K562 (cell line): ENCODE measurements around the gene MCM9. TPM values are rescaled to one million over a fixed set of nuclear protein-coding genes. Genes with fewer than 3 reads are reported as not detected.

Experiments used
- ATAC-seq: fragments of 200-7000 bp; cut with Tn5 transposase; 3 replicates; pipeline ENCODE4 v1.9.1; 2020; ENCODE audit warnings: moderate library complexity
- BruUV-seq: library from RNA; stranded (reverse); fragments of 400-500 nt; replicated peaks from 2 replicates; lab custom pipeline; 2021; lab: Mats Ljungman, UMichigan
- CTCF ChIA-PET: fragments of 300-600 bp; formaldehyde crosslinking; extraction: SDS; loops from one replicate; lab custom pipeline; 2021; ENCODE audit warnings: low intra/inter-chr PET ratio; lab: Yijun Ruan, JAX
- POLR2A ChIA-PET: fragments of 300-600, 350-650 bp; sonication (Branson Sonifier 250); formaldehyde crosslinking; extraction: SDS; loops from one replicate; lab custom pipeline; 2021; ENCODE audit warnings: antibody characterized with exemption, inconsistent platforms; lab: Yijun Ruan, JAX
- DNase-seq, 4 experiments: peaks; one replicate each; pipeline versions ENCODE4 v3.0.0 to v3.0.0-alpha.2; 2011 to 2018; ENCODE audit warnings: low spot score in 3 of 4, mixed read lengths in 3 of 4; ENCODE audit errors: extremely low read depth in 1 of 4
- FAIRE-seq: peaks from 2 replicates; lab custom pipeline; 2011; peaks lifted over from hg19 to GRCh38; lab: Jason Lieb, UNC
- H2AFZ ChIP-seq: 2 replicates; pipeline ENCODE4 v1.6.0; 2011; ENCODE audit warnings: low read depth, low read length, control low read depth, inconsistent platforms
- H3K27ac ChIP-seq: fragments of 200-600 bp; 3 replicates; pipeline ENCODE4 v1.8.0; 2011; ENCODE audit warnings: low read depth, mild to moderate bottlenecking, control low read depth, inconsistent platforms, low read length, moderate library complexity, mixed read lengths; ENCODE audit errors: extremely low read depth
- H3K27me3 ChIP-seq, 2 experiments: fragments of 300-600 bp in 1 of 2; 2 replicates in 1 of 2; 3 replicates in 1 of 2; pipeline versions ENCODE4 v1.6.0 to v1.8.0; 2011; ENCODE audit warnings: inconsistent platforms in 2 of 2, low read length in 2 of 2, mild to moderate bottlenecking in 1 of 2, mixed read lengths in 1 of 2, moderate library complexity in 1 of 2; ENCODE audit not compliant: control insufficient read depth in 2 of 2, insufficient read depth in 2 of 2
- H3K36me3 ChIP-seq: fragments of 300-600 bp; 3 replicates; pipeline ENCODE4 v1.8.0; 2011; ENCODE audit warnings: mild to moderate bottlenecking, low read length, inconsistent platforms; ENCODE audit not compliant: control insufficient read depth, insufficient read depth
- H3K4me1 ChIP-seq, 2 experiments: fragments of 200-600 bp in 1 of 2; replicated peaks in 1 of 2; 2 replicates in 1 of 2; 3 replicates in 1 of 2; pipeline versions ENCODE4 v1.5.1 to v1.8.0; 2011; ENCODE audit warnings: inconsistent platforms in 2 of 2, low read length in 2 of 2, mild to moderate bottlenecking in 1 of 2, mixed read lengths in 1 of 2, moderate library complexity in 1 of 2; ENCODE audit not compliant: control insufficient read depth in 2 of 2, insufficient read depth in 2 of 2
- H3K4me2 ChIP-seq: 2 replicates; pipeline ENCODE4 v1.6.1; 2011; ENCODE audit warnings: low read length, control low read depth, inconsistent platforms, mixed read lengths; ENCODE audit not compliant: insufficient read depth
- H3K4me3 ChIP-seq: fragments of 200-600 bp; sonication (generic), shearing (Covaris generic); 2 replicates; pipeline ENCODE4 v1.5.1; 2016; ENCODE audit warnings: control low read depth, inconsistent platforms
- H3K79me2 ChIP-seq: fragments of 200-600 bp; 3 replicates; pipeline ENCODE4 v1.8.0; 2011; ENCODE audit warnings: low read length, inconsistent platforms; ENCODE audit not compliant: control insufficient read depth, insufficient read depth
- H3K9ac ChIP-seq, 2 experiments: 2 replicates each; pipeline versions ENCODE4 v1.6.0 to v1.6.1; 2011; ENCODE audit warnings: low read depth in 2 of 2, low read length in 2 of 2, control low read depth in 1 of 2, inconsistent platforms in 1 of 2, mild to moderate bottlenecking in 1 of 2, mixed read lengths in 1 of 2; ENCODE audit not compliant: insufficient read depth in 1 of 2
- H3K9me1 ChIP-seq: one replicate; pipeline ENCODE4 v1.6.0; 2011; ENCODE audit warnings: inconsistent platforms, mild to moderate bottlenecking, low read length, moderate library complexity; ENCODE audit not compliant: control insufficient read depth, insufficient read depth
- H3K9me3 ChIP-seq: replicated peaks from 2 replicates; pipeline ENCODE4 v1.5.1; 2011; ENCODE audit warnings: low read depth, low read length, inconsistent platforms; ENCODE audit not compliant: control insufficient read depth, insufficient read depth
- H4K20me1 ChIP-seq: replicated peaks from 2 replicates; pipeline ENCODE4 v1.6.1; 2011; ENCODE audit warnings: low read length, inconsistent platforms, mixed read lengths; ENCODE audit not compliant: control insufficient read depth, insufficient read depth
- C11orf30 ChIP-seq: fragments of 450-650 bp; IDR thresholded peaks from 2 replicates; pipeline ENCODE4 v1.6.1; 2016; ENCODE audit warnings: low read depth, mild to moderate bottlenecking
- CBFA2T2 ChIP-seq: fragments of 450-650 bp; conservative IDR thresholded peaks from 2 replicates; pipeline ENCODE4 v1.6.1; 2017; ENCODE audit warnings: mild to moderate bottlenecking
- CHD1 ChIP-seq: fragments of 200-600 bp; sonication (generic); IDR thresholded peaks from one replicate; pipeline ENCODE4 v1.6.1; 2012; ENCODE audit warnings: mild to moderate bottlenecking, moderate library complexity, low read length, inconsistent platforms
- E2F3 ChIP-seq: fragments of 250-450 bp; sonication (Bioruptor Pico); IDR thresholded peaks from 2 replicates; pipeline ENCODE4 v1.4.0; 2020; ENCODE audit warnings: mild to moderate bottlenecking
- ELF1 ChIP-seq: fragments of 200-800 bp; sonication (Bioruptor generic); IDR thresholded peaks from 2 replicates; pipeline ENCODE4 v1.6.1; 2016; ENCODE audit warnings: missing genetic modification characterization, missing compliant biosample characterization
- MAZ ChIP-seq, 2 experiments: fragments of 450-650 bp in 1 of 2; sonication (generic) in 1 of 2; formaldehyde crosslinking; IDR thresholded peaks in 1 of 2; conservative IDR thresholded peaks in 1 of 2; 2 replicates each; pipeline versions ENCODE4 v1.4.0 to v1.5.0; 2020; ENCODE audit warnings: mild to moderate bottlenecking in 1 of 2, missing genetic modification reagents in 1 of 2
- POLR2A ChIP-seq: fragments of 450-650 bp; conservative IDR thresholded peaks from 2 replicates; pipeline ENCODE4 v1.6.1; 2016
- ZBTB7A ChIP-seq: IDR thresholded peaks from 2 replicates; pipeline ENCODE4 v1.6.1; 2011; ENCODE audit warnings: low read depth, mild to moderate bottlenecking, low read length, moderate library complexity, borderline replicate concordance; ENCODE audit not compliant: control insufficient read depth
- ZNF217 ChIP-seq: sonication (generic); formaldehyde crosslinking; IDR thresholded peaks from 2 replicates; pipeline ENCODE4 v1.8.0; 2022; ENCODE audit warnings: mild to moderate bottlenecking, missing genetic modification reagents
- ZNF324 ChIP-seq: fragments of 250-450 bp; sonication (Bioruptor Pico); IDR thresholded peaks from 2 replicates; pipeline ENCODE4 v1.4.0; 2020; ENCODE audit warnings: mild to moderate bottlenecking
- ZNF398 ChIP-seq: fragments of 250-450 bp; sonication (Bioruptor Pico); IDR thresholded peaks from 2 replicates; pipeline ENCODE4 v1.8.0; 2021; ENCODE audit warnings: moderate library complexity, mild to moderate bottlenecking, inconsistent platforms
- ZNF444 ChIP-seq: fragments of 250-450 bp; sonication (Bioruptor Pico); IDR thresholded peaks from 2 replicates; pipeline ENCODE4 v1.4.0; 2020; ENCODE audit warnings: mild to moderate bottlenecking, moderate library complexity
- WGBS: fragments of 100-300 bp; shearing (Covaris generic); methylation state at CpG from one replicate; pipeline ENCODE4 v1.1.6; 2016; ENCODE audit warnings: low coverage, mixed read lengths; ENCODE audit not compliant: insufficient coverage; ENCODE audit errors: missing lambda C conversion rate; 5-methylcytosine and 5-hydroxymethylcytosine counted together
- in situ Hi-C: fragments of 300-500 bp; cut with MboI; formaldehyde crosslinking; loops from 4 replicates; pipeline ENCODE4 v1.15.0; 2018; ENCODE audit warnings: inconsistent platforms, mixed read lengths
- intact Hi-C: fragments of 100-400 bp; cut with micrococcal nuclease; formaldehyde crosslinking; loops from 2 replicates; pipeline ENCODE4 v1.14.2; 2022
- polyA plus RNA-seq, 8 experiments: library from polyadenylated mRNA; depleted of rRNA in 4 of 8; stranded (reverse) in 5 of 8; unstranded in 3 of 8; fragments of >200 nt; fragmentation: Nextera tagmentation in 2 of 8; fragmentation: Illumina TruSeq in 1 of 8; extraction: Ambion mirVana in 2 of 8; extraction: Trizol in 1 of 8; gene quantifications; 2 replicates each; pipeline versions ENCODE4 v1.2.1 to v1.2.3, GENCODE V29; 2011 to 2014; ENCODE audit warnings: inconsistent platforms in 1 of 8, missing spikeins in 1 of 8
- total RNA-seq, 7 experiments: library from RNA; depleted of rRNA in 6 of 7; stranded (reverse); fragments of >200 nt in 6 of 7; fragmentation: Illumina TruSeq in 2 of 7; extraction: Trizol in 2 of 7; gene quantifications; 2 replicates each; pipeline versions ENCODE4 v1.2.1 to v1.2.3, GENCODE V29; 2011 to 2021; ENCODE audit warnings: low replicate concordance in 1 of 7

Gene MCM9
- total and polyA plus RNA-seq, 9 of the 15 experiments (the other 6 are each of a cell fraction or from before 2014, with no cell fraction given) = 4.8 to 16.7 (median 11.6) TPM

GRCh38 chr6:118908441-118908840 is 26.5 kb downstream of the MCM9 start:
- Histone ChIP-seq H3K4me1 (no peaks in the 10 kb centered on the region), H3K9me3 (no peaks in the 10 kb centered on the region), H3K79me2 (peaks cover 11% of the 10 kb centered on the region; the same call in 1 of the 3 replicates), H3K27ac (no peak overlapping the region), H3K27me3 (no peaks in the 10 kb centered on the region), H3K4me3 (no peak overlapping the region), H2AFZ (no peak overlapping the region), H3K36me3 (peaks cover 93% of the 10 kb centered on the region), H3K9me1 (no peaks in the 10 kb centered on the region), H3K4me2 (no peak overlapping the region), H4K20me1 (no peaks in the 10 kb centered on the region), H3K9ac (no peak overlapping the region)
- BruUV-seq = no TSS peak
- DNase-seq (no peak), FAIRE-seq (peak; percentile 26), ATAC-seq (no peak)
- 0 out of 2 replicates have a peak, but pooled peaks have one; percentile 21 for TF ChIP-seq POLR2A
- no peak for TF ChIP-seq ZNF217
- POLR2A ChIA-PET = interaction anchor here (0.6 to 2.4 kb wide), 3 partner anchors 12 to 201 kb away, joined by 3 to 12 read pairs (median 3); no protein-coding TSS in a partner anchor
- in situ Hi-C loops (no loop called here), intact Hi-C loops (no loop called here)
- CTCF ChIA-PET = no interaction called here
- 90% methylated on average over 1 of the region's 1 CpG for WGBS

- ChIA-PET POLR2A (interaction anchor here (0.6 to 3.1 kb wide), 2 partner anchors 11 to 234 kb away, joined by 3 to 14 read pairs; partner anchors contain the start of gene ASF1A), CTCF (no interaction called here)
- Histone ChIP-seq H3K27ac (no peak overlapping the region), H3K79me2 (peaks cover 34% of the 10 kb centered on the region), H4K20me1 (no peaks in the 10 kb centered on the region), H3K9me3 (no peaks in the 10 kb centered on the region), H3K4me2 (no peak overlapping the region), H3K4me3 (no peak overlapping the region), H3K27me3 (no peaks in the 10 kb centered on the region), H3K9me1 (no peaks in the 10 kb centered on the region), H2AFZ (no peak overlapping the region), H3K36me3 (peaks cover 94% of the 10 kb centered on the region), H3K4me1 (no peaks in the 10 kb centered on the region), H3K9ac (no peak overlapping the region)
- FAIRE-seq (no peak), ATAC-seq (no peak), DNase-seq (no peak)
- WGBS = 96% methylated on average over 4 of the region's 4 CpGs
- BruUV-seq = no TSS peak
- in situ Hi-C loops (no loop called here), intact Hi-C loops (no loop called here)
- no peak for TF ChIP-seq CHD1
- TF ChIP-seq MAZ (CRISPR knock-in tag; conservative IDR thresholded peaks at IDR 0.05 in 1 of 2, IDR thresholded peaks at IDR 0.05 in 1 of 2) = no peak
- no peak for TF ChIP-seq ZNF444 (CRISPR knock-in tag)
- no peak for TF ChIP-seq E2F3
- TF ChIP-seq CBFA2T2 = no peak
- TF ChIP-seq ZBTB7A = no peak
- no peak for TF ChIP-seq ZNF398 (CRISPR knock-in tag)
- TF ChIP-seq ELF1 (tag) = no peak
- TF ChIP-seq C11orf30 = no peak
- TF ChIP-seq ZNF324 (CRISPR knock-in tag) = no peak
Observed at GRCh38 chr6:118905851-118906250, 29.1 kb downstream of the MCM9 start.
